GM19023 (cell line): ENCODE data around the gene ZNF407.

Experiments used
- ATAC-seq: cut with Tn5 transposase; IDR thresholded peaks from one replicate; pipeline ENCODE4 v1.9.1; 2021; ENCODE audit warnings: mild to moderate bottlenecking, moderate library complexity; ENCODE audit not compliant: unreplicated experiment

The ZNF407 gene

GRCh38 chr18:75109319-75109691 is 511.6 kb downstream of the ZNF407 start:
- ATAC-seq: no peak

- ATAC-seq: no peak
Measured at GRCh38 chr18:75109819-75110218, 512.1 kb downstream of the ZNF407 start.

GRCh38 chr18:75110311-75110710 is 512.6 kb downstream of the ZNF407 start:
- no peak for ATAC-seq

- ATAC-seq: no peak
Measured at GRCh38 chr18:75110846-75111415, 513.3 kb downstream of the ZNF407 start.

GRCh38 chr18:75111760-75112159 is 514.1 kb downstream of the ZNF407 start:
- no peak for ATAC-seq

GRCh38 chr18:75112186-75113096 is 514.8 kb downstream of the ZNF407 start:
- ATAC-seq: no peak

- no peak for ATAC-seq
Measured at GRCh38 chr18:75113455-75113854, 515.8 kb downstream of the ZNF407 start.

GRCh38 chr18:75114231-75114764 is 516.6 kb downstream of the ZNF407 start:
- no peak for ATAC-seq
